Measurements from ENCODE around the gene SLC13A4.

DNA sequence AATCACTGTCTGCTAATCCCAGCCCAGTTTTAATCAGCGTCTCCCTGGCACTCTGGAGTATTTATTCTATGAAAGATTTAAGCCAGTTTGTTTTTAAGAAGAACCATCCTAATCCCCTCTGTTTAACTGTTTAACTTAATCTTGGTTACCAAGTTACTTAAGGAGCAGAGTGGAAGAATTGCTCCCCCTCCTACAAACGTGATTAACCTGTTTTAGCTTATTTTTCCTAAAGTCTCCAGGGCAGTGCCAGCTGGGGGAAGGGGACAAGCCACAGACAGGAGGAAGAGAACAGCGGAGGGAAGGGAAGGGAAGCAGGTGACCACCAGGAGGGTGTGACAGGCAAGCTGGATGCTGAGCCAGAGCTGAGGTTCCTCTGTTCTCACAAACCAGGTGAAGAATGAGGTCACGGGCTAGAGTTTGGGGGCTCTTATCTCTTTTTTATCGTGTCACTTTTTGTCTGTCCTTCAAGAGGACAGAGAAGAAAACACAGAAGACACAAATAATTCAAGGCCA is 1.7 kb downstream of the SLC13A4 start:
- TF ChIP-seq, protein P1, sequence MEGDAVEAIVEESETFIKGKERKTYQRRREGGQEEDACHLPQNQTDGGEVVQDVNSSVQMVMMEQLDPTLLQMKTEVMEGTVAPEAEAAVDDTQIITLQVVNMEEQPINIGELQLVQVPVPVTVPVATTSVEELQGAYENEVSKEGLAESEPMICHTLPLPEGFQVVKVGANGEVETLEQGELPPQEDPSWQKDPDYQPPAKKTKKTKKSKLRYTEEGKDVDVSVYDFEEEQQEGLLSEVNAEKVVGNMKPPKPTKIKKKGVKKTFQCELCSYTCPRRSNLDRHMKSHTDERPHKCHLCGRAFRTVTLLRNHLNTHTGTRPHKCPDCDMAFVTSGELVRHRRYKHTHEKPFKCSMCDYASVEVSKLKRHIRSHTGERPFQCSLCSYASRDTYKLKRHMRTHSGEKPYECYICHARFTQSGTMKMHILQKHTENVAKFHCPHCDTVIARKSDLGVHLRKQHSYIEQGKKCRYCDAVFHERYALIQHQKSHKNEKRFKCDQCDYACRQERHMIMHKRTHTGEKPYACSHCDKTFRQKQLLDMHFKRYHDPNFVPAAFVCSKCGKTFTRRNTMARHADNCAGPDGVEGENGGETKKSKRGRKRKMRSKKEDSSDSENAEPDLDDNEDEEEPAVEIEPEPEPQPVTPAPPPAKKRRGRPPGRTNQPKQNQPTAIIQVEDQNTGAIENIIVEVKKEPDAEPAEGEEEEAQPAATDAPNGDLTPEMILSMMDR (IDR thresholded peaks at IDR 0.05; ENCODE audit: borderline replicate concordance, extremely low read depth, low read length, poor library complexity, severe bottlenecking): no peak
- TF ChIP-seq EZH2 (IDR thresholded peaks at IDR 0.05; ENCODE audit: borderline replicate concordance, low read depth, low read length, severe bottlenecking): no peak

All from DND-41 (cell line).